Stimulated activated CD4-positive, alpha-beta T cell treated with anti-CD3 and anti-CD28 coated beads, Interleukin-12 subunit alpha, Interleukin-12 subunit beta, amount 100 ng/mL, for 24 hours (primary cell): Measurements from ENCODE around the gene TSPAN12.
"Not testable (repeated sequence)": the region's sequence is repeated elsewhere in the genome, so short reads cannot be mapped to it uniquely, and the experiment has no call there.

ENCODE experiments used
- DNase-seq, 2 experiments: peaks; one replicate each; pipeline ENCODE4 v3.0.0-alpha.2; 2020; ENCODE audit warnings: low read depth in 2 of 2

The TSPAN12 gene

GRCh38 chr7:120805636-120806388, 52.1 kb downstream of the TSPAN12 start:
- peak in 1 of 2 experiments; percentile 17 for DNase-seq

GRCh38 chr7:120802751-120803150, 55.2 kb downstream of the TSPAN12 start:
- DNase-seq, result no peak

DNA sequence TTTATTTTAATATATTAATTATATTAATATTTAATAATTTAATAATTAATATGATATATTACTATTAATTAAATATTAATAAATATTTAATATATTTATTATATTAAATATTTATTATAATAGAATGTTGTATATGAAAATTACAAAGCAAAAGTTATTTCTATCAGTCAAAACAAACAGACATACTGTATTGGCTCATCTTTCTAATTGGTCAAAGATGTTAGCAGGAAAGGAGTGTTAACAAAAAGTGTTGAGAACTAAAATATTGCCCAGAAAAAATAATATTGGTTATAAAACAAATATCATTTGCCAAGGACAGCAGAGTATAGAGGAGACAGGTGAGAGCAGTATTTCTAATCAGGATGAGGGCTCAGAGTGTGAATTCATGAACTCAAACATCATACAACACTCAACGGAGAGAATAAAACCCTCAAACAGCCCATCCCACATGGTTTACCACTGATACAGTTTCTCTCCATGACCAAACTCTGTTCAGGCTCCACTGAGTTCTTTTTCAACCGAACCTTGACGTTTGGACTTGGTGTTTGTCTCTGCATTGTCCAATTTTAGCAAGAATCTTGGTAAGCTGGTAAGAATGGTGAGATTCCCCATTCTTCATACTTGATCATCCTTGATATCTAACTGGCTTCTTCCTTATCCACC, 58.0 kb downstream of the TSPAN12 start:
- no peak for DNase-seq

- DNase-seq, result no peak
These were observed 58.8 kb downstream of the TSPAN12 start for GRCh38 chr7:120799147-120799546.

DNA sequence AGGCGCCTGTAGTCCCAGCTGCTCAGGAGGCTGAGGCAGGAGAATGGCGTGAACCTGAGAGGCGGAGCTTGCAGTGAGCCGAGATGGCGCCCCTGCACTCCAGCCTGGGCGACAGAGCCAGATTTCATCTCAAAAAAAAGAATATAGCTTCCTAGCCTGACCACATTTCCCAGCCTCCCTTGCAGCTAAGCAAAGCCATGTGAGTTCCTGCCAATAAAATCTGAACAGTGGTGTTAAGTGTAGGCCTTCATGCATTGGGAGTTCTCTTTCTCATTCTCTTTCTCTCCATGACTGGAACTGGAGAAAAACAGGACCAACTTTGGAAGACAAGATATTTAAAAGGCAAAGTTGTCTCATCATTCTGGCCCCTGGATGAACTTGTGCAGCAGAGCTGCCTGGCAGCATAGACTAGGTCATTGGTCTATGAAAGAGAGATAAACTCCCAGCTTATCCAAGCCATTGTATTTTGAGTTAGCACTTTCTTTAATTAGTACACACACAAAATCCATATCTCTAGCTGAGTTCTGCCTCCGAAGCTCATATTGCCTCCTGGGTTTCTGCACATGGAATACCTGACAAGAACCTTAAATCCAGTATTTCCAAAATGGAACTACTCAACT, 60.8 kb downstream of the TSPAN12 start:
- DNase-seq, result no peak

GRCh38 chr7:120794106-120794729, 63.7 kb downstream of the TSPAN12 start:
- DNase-seq, result no peak

DNA sequence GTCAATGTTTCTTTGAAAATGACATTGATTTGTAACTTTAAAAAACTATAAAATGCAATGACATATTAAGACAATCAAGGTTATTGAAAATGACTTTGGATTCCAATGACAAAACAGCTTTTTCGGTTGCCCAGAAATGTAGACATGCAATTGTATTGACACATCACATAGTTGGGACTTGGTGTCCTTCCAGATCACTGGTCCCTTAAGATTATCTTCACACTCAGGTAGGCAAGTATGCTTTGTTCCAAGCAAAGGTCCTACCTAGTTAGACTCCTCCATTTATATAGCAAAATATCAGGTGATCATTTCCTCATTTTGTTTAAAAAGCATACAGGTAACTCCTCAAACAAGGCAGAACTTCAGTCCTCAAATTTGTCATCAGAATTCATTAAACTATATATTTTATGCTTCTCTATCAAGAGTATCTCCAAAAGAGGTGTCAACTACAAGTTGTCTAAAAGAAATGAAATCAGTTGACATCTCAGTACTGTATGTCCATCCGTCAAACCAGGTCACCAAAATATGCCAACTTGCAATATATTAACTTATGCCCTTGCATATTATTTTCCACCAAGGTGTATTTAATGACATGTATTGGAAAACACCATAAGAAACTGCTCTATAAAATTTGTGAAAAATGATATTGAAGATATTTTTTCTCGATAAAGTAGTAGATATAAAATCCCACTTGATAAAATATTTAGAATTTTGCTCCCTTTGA, 64.6 kb downstream of the TSPAN12 start:
- DNase-seq, result no peak

GRCh38 chr7:120792861-120793130, 65.1 kb downstream of the TSPAN12 start:
- DNase-seq, result no peak

- peak; percentile 30 to 54 for DNase-seq
These were observed 65.7 kb downstream of the TSPAN12 start for GRCh38 chr7:120792091-120792860.

DNA sequence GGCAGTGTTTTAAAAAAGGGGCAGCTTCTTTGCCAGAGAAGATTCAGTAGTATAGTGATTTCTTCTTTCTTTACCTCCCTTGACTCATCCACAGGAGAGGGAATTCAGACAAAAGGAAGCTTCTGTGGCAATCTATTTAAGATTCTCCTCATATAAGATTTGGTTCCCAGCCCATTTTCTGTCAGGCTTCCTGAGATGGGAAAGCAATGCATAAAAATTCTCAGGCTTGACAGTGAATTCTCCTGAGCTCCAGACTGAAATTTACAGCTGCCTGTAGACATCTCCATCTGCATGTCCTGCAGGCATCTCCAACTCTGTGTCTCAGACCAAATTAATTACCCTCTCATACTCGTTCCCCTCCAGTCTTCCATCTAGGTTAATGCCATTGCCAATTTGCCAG, 72.8 kb downstream of the TSPAN12 start:
- DNase-seq, result no peak

GRCh38 chr7:120783721-120784120, 74.2 kb downstream of the TSPAN12 start:
- no peak for DNase-seq

DNA sequence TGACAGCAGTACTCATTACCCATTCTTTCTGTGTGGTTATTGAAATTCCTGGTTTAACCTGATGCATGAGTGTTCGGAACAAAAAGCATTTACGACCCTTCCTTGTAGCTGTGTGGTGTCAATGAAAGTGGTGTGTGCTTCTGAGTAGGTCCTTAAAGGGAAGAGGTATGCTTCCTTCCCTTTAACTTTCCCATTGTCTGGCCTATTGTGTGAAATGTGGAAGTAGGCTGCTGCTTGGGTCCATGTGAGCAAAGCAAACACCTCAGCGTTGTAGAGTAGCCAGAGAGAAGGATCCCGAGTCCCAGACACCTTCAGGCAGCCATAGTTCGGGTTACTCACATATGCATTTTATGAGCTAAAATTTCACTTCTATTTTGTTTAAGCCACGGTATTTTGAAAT, 74.7 kb downstream of the TSPAN12 start:
- DNase-seq, result no peak

GRCh38 chr7:120781924-120782323, 76.0 kb downstream of the TSPAN12 start:
- DNase-seq, result not testable (repeated sequence)

GRCh38 chr7:120780938-120781337, 77.0 kb downstream of the TSPAN12 start:
- DNase-seq, result no peak

GRCh38 chr7:120780451-120780850, 77.5 kb downstream of the TSPAN12 start:
- not testable (repeated sequence) for DNase-seq

DNA sequence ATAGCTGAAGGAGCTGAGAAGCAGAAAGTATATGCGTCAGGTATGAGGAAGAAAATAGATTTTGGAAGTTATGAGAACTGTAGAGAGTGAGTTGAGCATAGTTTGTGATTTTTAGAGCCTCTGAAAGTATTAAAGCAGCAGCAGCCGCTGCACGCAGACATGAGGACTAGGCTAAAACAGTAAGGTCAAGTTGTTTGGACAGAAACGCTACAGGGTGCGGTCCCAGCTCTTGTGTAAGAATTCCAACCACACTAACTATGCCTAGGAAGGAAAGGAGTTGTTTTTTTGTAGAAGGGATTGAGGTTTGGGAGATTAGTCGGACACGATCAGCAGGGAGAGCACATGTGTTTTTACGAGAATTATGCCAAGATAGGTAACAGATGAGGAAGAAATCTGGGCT, 78.9 kb downstream of the TSPAN12 start:
- DNase-seq, result not testable (repeated sequence)

DNA sequence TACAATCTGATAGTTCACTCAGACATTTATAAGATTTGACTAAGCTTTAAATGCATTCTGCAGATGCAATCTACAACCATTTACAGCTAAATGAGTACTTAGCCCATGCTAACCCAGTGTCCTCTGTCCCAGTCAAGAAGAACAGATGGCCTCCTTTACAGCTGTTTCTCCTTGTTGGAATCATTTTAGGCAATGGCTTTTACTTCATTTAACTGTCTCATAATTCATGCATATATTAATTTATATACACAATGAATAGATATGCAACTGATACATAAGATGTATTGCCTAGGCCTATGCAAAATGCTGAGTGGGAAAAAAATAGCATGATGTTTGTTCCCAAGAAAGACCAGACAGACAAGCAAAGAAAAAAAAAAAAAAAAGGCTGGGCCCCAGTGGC, 82.2 kb downstream of the TSPAN12 start:
- DNase-seq, result no peak

- DNase-seq, result no peak
These were observed 83.5 kb downstream of the TSPAN12 start for GRCh38 chr7:120774481-120774880.

DNA sequence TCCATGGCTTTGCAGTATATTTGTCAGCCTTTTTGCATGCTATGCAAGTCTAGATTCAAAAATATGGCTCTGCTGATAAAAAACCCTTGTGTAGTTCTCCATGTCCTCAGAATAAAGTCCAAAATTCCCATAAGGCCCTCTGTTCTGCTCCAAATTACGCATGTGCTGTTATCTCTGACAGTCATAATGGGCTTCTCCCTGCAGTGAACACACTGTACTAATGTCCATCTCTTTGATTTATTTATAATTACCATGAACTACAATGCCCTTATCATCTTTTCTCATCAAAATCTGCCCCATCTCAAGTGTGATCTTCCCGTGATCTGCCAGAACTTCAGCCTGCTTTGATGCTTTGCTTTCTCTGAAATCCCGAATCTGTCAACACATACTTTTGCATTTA, 87.7 kb downstream of the TSPAN12 start:
- no peak for DNase-seq

GRCh38 chr7:120760851-120761250, 97.1 kb downstream of the TSPAN12 start:
- DNase-seq, result no peak

DNA sequence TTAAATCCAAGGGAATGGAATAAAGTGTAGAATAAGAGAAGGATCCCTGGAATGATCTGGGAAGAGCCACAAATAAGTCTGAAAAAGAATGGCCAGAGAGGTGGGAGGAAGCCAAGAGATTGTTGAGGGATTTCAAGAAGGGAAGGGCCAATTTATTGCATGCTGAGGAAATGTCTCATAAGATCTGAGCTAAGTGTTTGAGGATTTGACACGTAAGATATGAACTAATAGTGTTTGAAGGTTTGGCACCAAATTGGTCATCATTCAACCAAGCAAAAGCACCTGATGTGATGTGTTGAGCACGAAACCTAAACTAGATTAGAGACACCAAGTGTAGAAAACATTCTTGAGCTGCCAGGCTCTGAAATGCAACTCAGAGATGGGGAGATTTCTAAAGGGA, 97.9 kb downstream of the TSPAN12 start:
- no peak for DNase-seq
